ENCODE data around the gene RABEP2.

GRCh38 chr16:28882551-28883160 is 42.4 kb downstream of the RABEP2 start:
- TF ChIP-seq CTCF (IDR thresholded peaks at IDR 0.05) = no peak
- no peak for TF ChIP-seq POLR2A (IDR thresholded peaks at IDR 0.05)
- no peak for TF ChIP-seq EP300 (IDR thresholded peaks at IDR 0.05)

All from ovary (tissue), 3 donors.